Measurements from ENCODE around the gene GPATCH8.

DNA sequence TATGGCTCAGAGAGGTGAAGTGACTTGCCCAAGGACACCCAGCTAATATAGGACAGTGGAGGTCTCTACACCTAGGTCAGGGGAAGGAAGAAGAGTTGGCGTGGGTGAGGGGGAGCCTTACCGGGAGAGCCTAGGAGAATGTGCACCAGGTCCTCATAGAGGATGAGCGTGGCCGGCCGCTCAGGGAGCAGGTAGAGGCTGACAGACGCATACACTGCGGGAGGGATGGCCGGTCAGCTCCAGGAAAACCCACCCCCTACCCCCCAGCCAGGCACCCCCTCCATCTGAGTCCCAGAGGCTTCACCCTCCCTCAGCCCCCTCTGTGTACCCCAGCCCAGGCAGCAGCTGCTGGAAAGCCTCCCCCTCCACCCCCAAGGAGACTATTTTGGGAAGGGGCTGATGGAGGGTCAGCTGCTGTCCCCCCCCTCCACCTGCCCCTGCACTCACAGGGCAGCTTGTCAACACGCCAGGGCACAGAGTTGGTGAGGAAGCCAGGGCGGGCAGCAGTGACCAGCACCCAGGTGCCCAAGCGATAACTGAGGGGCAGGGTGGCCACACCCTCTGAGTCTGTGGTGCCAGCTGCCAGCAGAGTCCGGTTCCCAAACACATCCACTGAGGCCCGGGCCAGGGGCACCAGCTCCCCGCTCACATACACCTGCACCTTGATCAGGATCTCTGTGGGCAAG lies 143.6 kb downstream of the GPATCH8 start:
- TF ChIP-seq, protein P1, sequence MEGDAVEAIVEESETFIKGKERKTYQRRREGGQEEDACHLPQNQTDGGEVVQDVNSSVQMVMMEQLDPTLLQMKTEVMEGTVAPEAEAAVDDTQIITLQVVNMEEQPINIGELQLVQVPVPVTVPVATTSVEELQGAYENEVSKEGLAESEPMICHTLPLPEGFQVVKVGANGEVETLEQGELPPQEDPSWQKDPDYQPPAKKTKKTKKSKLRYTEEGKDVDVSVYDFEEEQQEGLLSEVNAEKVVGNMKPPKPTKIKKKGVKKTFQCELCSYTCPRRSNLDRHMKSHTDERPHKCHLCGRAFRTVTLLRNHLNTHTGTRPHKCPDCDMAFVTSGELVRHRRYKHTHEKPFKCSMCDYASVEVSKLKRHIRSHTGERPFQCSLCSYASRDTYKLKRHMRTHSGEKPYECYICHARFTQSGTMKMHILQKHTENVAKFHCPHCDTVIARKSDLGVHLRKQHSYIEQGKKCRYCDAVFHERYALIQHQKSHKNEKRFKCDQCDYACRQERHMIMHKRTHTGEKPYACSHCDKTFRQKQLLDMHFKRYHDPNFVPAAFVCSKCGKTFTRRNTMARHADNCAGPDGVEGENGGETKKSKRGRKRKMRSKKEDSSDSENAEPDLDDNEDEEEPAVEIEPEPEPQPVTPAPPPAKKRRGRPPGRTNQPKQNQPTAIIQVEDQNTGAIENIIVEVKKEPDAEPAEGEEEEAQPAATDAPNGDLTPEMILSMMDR (IDR thresholded peaks at IDR 0.05), result no peak
- TF ChIP-seq POLR2A (IDR thresholded peaks at IDR 0.05), result no peak

Data from body of pancreas (tissue), 4 donors.